ENCODE results near the gene ARHGEF11.

DNA sequence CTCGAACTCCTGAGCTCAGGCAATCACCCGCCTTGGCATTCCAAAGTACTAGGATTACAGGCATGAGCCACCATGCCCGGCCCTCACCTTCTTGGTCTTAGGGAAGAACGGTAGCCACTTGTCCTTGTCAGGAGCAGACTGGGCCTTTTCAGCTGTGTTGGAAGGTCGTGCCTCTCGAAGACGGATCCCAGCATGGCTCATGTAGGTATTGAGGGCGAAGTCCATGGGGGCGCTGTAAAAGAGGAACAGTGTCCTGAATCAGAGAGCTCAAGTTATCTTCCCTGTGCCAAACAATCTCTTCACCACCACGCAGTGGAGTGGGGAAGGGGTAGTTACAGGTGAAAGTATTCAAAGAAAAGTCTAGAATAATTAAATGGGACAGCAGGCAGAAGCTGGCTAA is 89.2 kb downstream of the ARHGEF11 start:
- TF ChIP-seq, protein P1, sequence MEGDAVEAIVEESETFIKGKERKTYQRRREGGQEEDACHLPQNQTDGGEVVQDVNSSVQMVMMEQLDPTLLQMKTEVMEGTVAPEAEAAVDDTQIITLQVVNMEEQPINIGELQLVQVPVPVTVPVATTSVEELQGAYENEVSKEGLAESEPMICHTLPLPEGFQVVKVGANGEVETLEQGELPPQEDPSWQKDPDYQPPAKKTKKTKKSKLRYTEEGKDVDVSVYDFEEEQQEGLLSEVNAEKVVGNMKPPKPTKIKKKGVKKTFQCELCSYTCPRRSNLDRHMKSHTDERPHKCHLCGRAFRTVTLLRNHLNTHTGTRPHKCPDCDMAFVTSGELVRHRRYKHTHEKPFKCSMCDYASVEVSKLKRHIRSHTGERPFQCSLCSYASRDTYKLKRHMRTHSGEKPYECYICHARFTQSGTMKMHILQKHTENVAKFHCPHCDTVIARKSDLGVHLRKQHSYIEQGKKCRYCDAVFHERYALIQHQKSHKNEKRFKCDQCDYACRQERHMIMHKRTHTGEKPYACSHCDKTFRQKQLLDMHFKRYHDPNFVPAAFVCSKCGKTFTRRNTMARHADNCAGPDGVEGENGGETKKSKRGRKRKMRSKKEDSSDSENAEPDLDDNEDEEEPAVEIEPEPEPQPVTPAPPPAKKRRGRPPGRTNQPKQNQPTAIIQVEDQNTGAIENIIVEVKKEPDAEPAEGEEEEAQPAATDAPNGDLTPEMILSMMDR (IDR thresholded peaks at IDR 0.05): no peak
- TF ChIP-seq POLR2A (IDR thresholded peaks at IDR 0.05) (no peak), POLR2AphosphoS5 (IDR thresholded peaks at IDR 0.05) (no peak)
